NT2/D1 (cell line): ENCODE results near the gene GALNT16.

Experiments
- DNase-seq: peaks from one replicate; pipeline ENCODE4 v3.0.0-alpha.2; 2011; ENCODE audit warnings: low read depth, low spot score
- H3K27me3 ChIP-seq: 2 replicates; pipeline ENCODE4 v1.6.0; 2011; ENCODE audit warnings: mild to moderate bottlenecking; ENCODE audit not compliant: insufficient read length, insufficient read depth
- H3K36me3 ChIP-seq: 2 replicates; pipeline ENCODE4 v1.6.1; 2011; ENCODE audit warnings: mild to moderate bottlenecking, low read length, mixed read lengths; ENCODE audit not compliant: insufficient read depth, insufficient read length
- H3K4me1 ChIP-seq: 2 replicates; pipeline ENCODE4 v1.5.1; 2011; ENCODE audit not compliant: insufficient read depth, insufficient read length
- H3K4me3 ChIP-seq: 2 replicates; pipeline ENCODE4 v1.5.1; 2011; ENCODE audit warnings: low read depth; ENCODE audit not compliant: insufficient read length
- H3K9ac ChIP-seq: 2 replicates; pipeline ENCODE4 v1.6.0; 2011; ENCODE audit warnings: low read depth; ENCODE audit not compliant: insufficient read length
- H3K9me3 ChIP-seq: 2 replicates; pipeline ENCODE4 v1.5.1; 2011; ENCODE audit warnings: mild to moderate bottlenecking, low read length; ENCODE audit not compliant: insufficient read depth
- SUZ12 ChIP-seq: IDR thresholded peaks from 2 replicates; pipeline ENCODE4 v1.6.1; 2011; ENCODE audit not compliant: insufficient read length, insufficient read depth; ENCODE audit errors: extremely low read depth
- YY1 ChIP-seq: IDR thresholded peaks from 2 replicates; pipeline ENCODE4 v1.6.1; 2011; ENCODE audit not compliant: insufficient read length, insufficient read depth
- ZNF274 ChIP-seq: IDR thresholded peaks from 2 replicates; pipeline ENCODE4 v1.6.1; 2011; ENCODE audit warnings: mild to moderate bottlenecking, low read depth, low read length

GALNT16 gene

DNA sequence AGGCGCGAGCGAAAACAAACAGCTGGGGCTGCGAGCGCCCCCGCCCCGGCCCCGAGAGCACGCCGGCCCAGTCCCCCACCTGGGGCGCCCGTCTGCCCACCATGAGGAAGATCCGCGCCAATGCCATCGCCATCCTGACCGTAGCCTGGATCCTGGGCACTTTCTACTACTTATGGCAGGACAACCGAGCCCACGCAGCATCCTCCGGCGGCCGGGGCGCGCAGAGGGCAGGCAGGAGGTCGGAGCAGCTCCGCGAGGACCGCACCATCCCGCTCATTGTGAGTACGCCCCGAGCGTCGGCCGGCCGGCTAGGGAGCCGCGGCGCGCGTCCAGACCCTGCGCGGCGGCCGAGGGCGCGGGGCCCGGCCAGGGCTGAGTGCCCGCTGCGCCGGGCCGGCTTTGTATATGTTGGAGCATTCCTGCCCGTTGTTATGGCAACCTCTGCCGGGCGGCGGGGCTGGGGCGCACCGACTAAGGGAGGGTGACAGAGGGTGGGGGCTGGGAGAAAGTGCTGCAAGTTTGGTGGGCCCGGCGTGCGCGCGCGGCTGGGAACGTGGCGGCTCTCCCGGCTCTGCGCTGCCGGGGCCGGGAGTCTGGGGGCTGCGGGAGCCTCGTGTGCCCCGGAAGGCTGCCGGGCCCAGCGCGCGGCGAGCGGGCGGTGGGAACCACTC lies 367 bp downstream of the GALNT16 start:
- H3K9ac ChIP-seq, result peak overlapping the region; percentile 64
- H3K4me3 ChIP-seq, result peak overlapping the region; percentile 70
- no peaks in the 10 kb centered on the region for H3K9me3 ChIP-seq
- peaks cover 10% of the 10 kb centered on the region for H3K4me1 ChIP-seq
- H3K27me3 ChIP-seq, result peaks cover 40% of the 10 kb centered on the region
- TF ChIP-seq YY1, result no peak
- no peak for TF ChIP-seq ZNF274
- DNase-seq, result no peak
- no peaks in the 10 kb centered on the region for H3K36me3 ChIP-seq

GRCh38 chr14:69260861-69261564 lies 1.1 kb downstream of the GALNT16 start:
- TF ChIP-seq YY1 (no peak), SUZ12 (no peak), ZNF274 (no peak)
- Histone ChIP-seq H3K27me3 (peaks cover 40% of the 10 kb centered on the region), H3K36me3 (no peaks in the 10 kb centered on the region), H3K9me3 (no peaks in the 10 kb centered on the region), H3K4me1 (peaks cover 7% of the 10 kb centered on the region), H3K9ac (peak overlapping the region; percentile 44), H3K4me3 (peak overlapping the region; percentile 70)
- no peak for DNase-seq

DNA sequence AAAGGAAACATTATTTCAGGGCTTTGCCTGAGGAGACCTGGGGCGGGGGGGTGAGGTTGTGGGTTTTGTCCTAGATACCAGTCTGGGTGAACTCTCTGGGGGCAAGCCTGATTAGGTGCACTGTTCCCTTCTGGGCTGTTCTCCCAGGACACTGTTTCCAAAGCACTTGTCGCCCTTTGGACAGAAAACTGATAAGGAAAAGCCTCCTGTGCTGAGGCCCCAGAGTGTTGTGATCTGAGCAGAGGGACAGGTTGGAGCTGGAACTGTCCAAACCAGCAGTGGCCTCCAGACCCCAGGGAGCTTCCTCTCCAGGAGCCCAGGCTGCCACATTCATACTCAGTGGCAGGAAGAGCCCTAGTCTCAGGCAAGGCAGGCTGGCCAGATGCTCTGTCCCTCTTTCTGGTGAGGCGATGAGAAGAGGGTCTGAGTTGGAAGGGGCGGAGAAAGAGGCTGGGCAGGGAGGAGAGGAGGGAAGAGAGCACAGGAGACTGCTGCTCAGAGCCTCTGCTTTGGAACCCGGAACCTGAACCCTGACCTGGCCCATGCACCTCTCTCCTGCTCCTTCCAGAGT lies 1.9 kb downstream of the GALNT16 start:
- H3K27me3 ChIP-seq, result peaks cover 40% of the 10 kb centered on the region
- no peak overlapping the region for H3K9ac ChIP-seq
- H3K36me3 ChIP-seq, result no peaks in the 10 kb centered on the region
- H3K4me3 ChIP-seq, result no peak overlapping the region
- peaks cover 6% of the 10 kb centered on the region for H3K4me1 ChIP-seq
- no peak for DNase-seq
- no peaks in the 10 kb centered on the region for H3K9me3 ChIP-seq
- TF ChIP-seq SUZ12 (no peak), ZNF274 (no peak), YY1 (no peak)

DNA sequence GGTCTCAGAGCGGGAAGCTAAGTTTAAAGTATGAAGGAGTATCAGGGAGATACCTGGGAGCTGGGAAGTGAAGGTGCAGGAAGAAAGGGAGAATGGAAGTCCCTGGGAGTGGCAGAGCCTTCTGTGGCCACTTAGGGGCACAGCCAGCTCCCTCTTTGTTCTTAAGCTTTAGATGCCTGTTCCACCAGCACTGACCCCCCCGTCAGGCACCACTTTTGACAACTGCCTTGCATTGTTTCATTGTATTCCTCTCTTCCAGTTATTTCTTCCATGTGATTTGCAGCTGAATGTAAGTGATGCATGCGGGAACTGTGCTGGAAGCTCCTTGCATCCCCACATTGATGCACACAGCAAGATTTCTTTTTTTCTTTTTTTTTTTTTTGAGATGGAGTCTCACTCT lies 2.6 kb downstream of the GALNT16 start:
- Histone ChIP-seq H3K36me3 (no peaks in the 10 kb centered on the region), H3K4me3 (no peak overlapping the region), H3K4me1 (peaks cover 6% of the 10 kb centered on the region), H3K9me3 (no peaks in the 10 kb centered on the region), H3K27me3 (peaks cover 40% of the 10 kb centered on the region), H3K9ac (no peak overlapping the region)
- no peak for TF ChIP-seq ZNF274
- no peak for TF ChIP-seq SUZ12
- TF ChIP-seq YY1, result no peak
- DNase-seq, result no peak

DNA sequence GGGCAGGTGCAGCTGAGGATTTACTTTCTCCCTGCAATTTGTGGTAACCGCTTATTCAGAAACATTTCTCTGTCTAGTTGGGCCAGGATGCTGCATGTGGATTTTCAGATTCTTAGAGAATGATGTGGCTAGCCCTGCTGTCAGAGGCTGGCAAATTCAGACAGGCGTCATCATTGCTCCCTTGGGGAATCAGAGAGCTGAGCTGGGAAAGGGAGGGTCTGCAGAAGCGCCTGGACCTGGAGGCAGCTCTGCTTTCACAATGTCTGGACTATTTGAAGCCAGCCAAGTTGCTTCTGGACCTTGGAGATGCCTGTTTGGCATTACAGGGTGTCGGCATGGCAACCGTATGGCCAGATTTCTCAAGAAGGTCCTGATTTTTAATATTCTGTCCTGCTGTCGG lies 3.4 kb downstream of the GALNT16 start:
- Histone ChIP-seq H3K9ac (no peak overlapping the region), H3K4me3 (no peak overlapping the region), H3K27me3 (peaks cover 33% of the 10 kb centered on the region), H3K4me1 (peaks cover 4% of the 10 kb centered on the region), H3K9me3 (no peaks in the 10 kb centered on the region), H3K36me3 (no peaks in the 10 kb centered on the region)
- DNase-seq, result no peak
- TF ChIP-seq YY1, result no peak
- TF ChIP-seq SUZ12, result no peak
- no peak for TF ChIP-seq ZNF274

GRCh38 chr14:69263771-69264170 lies 3.8 kb downstream of the GALNT16 start:
- Histone ChIP-seq H3K9ac (no peak overlapping the region), H3K4me1 (peaks cover 4% of the 10 kb centered on the region), H3K27me3 (peaks cover 29% of the 10 kb centered on the region), H3K9me3 (no peaks in the 10 kb centered on the region), H3K36me3 (no peaks in the 10 kb centered on the region), H3K4me3 (no peak overlapping the region)
- DNase-seq, result no peak
- no peak for TF ChIP-seq SUZ12
- no peak for TF ChIP-seq ZNF274
- no peak for TF ChIP-seq YY1

DNA sequence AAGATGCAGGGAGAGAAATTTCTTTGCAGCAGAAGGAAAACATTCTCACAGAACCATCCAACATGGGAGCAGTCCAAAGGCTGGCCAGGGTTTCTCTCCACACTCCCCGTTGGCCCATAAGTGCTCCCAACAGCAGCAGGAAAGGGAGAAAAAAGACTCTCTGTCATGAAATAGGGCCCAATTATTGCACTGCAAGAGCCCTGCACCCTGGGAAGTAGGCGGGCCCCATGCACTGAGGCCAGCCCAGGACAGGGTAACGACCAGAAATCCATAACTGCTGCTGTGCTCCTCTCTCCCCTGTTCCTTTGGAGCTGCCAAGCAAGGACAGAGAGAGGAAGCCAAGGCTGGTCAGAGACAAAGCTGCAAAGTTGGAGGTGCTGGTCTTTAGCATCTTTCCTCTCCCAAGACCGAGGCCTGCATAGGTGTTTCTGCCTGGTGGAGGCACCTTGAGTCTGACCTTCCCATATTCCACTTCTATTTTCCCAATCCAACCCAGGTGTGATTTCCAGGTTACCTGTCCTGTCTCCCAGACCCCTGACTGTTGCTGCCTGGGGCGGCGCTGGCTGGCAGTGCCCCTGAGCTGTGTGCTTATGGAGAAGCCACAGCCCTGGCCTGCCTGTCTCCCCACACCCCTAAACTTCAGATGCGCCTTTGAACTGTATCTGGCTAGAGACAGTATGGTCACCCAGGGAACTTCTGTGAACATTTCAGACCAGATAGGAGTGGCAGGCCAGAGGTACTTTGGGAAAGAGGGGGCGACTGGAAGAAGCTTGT lies 6.8 kb downstream of the GALNT16 start:
- TF ChIP-seq SUZ12 (no peak), ZNF274 (no peak), YY1 (no peak)
- H3K4me3 ChIP-seq, result no peak overlapping the region
- no peak for DNase-seq
- peaks cover 4% of the 10 kb centered on the region for H3K4me1 ChIP-seq
- no peak overlapping the region for H3K9ac ChIP-seq
- no peaks in the 10 kb centered on the region for H3K36me3 ChIP-seq
- peaks cover 8% of the 10 kb centered on the region for H3K27me3 ChIP-seq
- no peaks in the 10 kb centered on the region for H3K9me3 ChIP-seq
